H1 (cell line): ENCODE data around the gene DGUOK. TPM values are rescaled to one million over a fixed set of nuclear protein-coding genes. Genes with fewer than 3 reads are reported as not detected.

Source experiments
- CTCF ChIA-PET: fragments of 300-600 bp; sonication (Branson Sonifier 250); formaldehyde crosslinking; loops from one replicate; lab custom pipeline; 2021; ENCODE audit not compliant: partially characterized antibody; lab: Charles Lee
- POLR2A ChIA-PET: fragments of 300-600 bp; sonication (Branson Sonifier 250); formaldehyde crosslinking; loops from one replicate; lab custom pipeline; 2021; ENCODE audit warnings: inconsistent platforms; ENCODE audit not compliant: partially characterized antibody; lab: Charles Lee
- DNase-seq, 2 experiments: peaks; one replicate each; pipeline versions ENCODE4 v3.0.0 to v3.0.0-alpha.2; 2010 to 2022; ENCODE audit warnings: low spot score in 2 of 2, low read depth in 1 of 2, mixed read lengths in 1 of 2
- FAIRE-seq: peaks from 2 replicates; lab custom pipeline; 2011; peaks lifted over from hg19 to GRCh38; lab: Jason Lieb, UNC
- H2AFZ ChIP-seq: 2 replicates; pipeline ENCODE4 v1.8.1; 2012; ENCODE audit warnings: low read length, inconsistent platforms
- H2AK5ac ChIP-seq: 2 replicates; pipeline ENCODE4 v1.6.1; 2013; ENCODE audit warnings: low read depth, low read length
- H2BK120ac ChIP-seq: replicated peaks from 2 replicates; pipeline ENCODE3; 2013; ENCODE audit warnings: low read depth, low read length, inconsistent platforms
- H2BK12ac ChIP-seq: 2 replicates; pipeline ENCODE4 v1.6.1; 2013; ENCODE audit warnings: low read depth, low read length
- H2BK15ac ChIP-seq: 2 replicates; pipeline ENCODE4 v1.6.1; 2013; ENCODE audit warnings: low read length
- H2BK20ac ChIP-seq: 2 replicates; pipeline ENCODE4 v1.6.1; 2013; ENCODE audit warnings: low read length
- H2BK5ac ChIP-seq: 2 replicates; pipeline ENCODE4 v1.6.1; 2013; ENCODE audit warnings: low read depth, low read length
- H3K14ac ChIP-seq: 2 replicates; pipeline ENCODE4 v1.6.1; 2013; ENCODE audit warnings: inconsistent platforms; ENCODE audit not compliant: insufficient read length
- H3K18ac ChIP-seq: 2 replicates; pipeline ENCODE4 v1.6.1; 2013; ENCODE audit warnings: low read length; ENCODE audit errors: extremely low read depth
- H3K23ac ChIP-seq: 2 replicates; pipeline ENCODE4 v1.6.1; 2013; ENCODE audit warnings: inconsistent platforms; ENCODE audit not compliant: insufficient read length
- H3K23me2 ChIP-seq: 2 replicates; pipeline ENCODE4 v1.6.1; 2013; ENCODE audit warnings: low read depth, low read length
- H3K27ac ChIP-seq: 2 replicates; pipeline ENCODE4 v1.6.1; 2011; ENCODE audit warnings: low read depth, low read length, inconsistent platforms
- H3K27me3 ChIP-seq, 4 experiments: replicated peaks in 1 of 4; 1 replicate in 1 of 4; 2 replicates in 3 of 4; pipeline versions ENCODE4 v1.6.1 to v1.8.1; 2011 to 2013; ENCODE audit warnings: low read length in 3 of 4, mild to moderate bottlenecking in 3 of 4, inconsistent platforms in 2 of 4, mixed read lengths in 2 of 4, moderate library complexity in 1 of 4; ENCODE audit not compliant: control insufficient read depth in 3 of 4, insufficient read depth in 3 of 4; ENCODE audit errors: extremely low read depth in 1 of 4
- H3K36me3 ChIP-seq, 4 experiments: 2 replicates each; pipeline versions ENCODE4 v1.6.1 to v1.8.1; 2011 to 2013; ENCODE audit warnings: mild to moderate bottlenecking in 4 of 4, low read length in 3 of 4, moderate library complexity in 2 of 4, control low read depth in 1 of 4, inconsistent platforms in 1 of 4; ENCODE audit not compliant: insufficient read depth in 4 of 4, control insufficient read depth in 2 of 4
- H3K4ac ChIP-seq: replicated peaks from 2 replicates; pipeline ENCODE3; 2013; ENCODE audit warnings: low read length, low read depth, mixed read lengths, inconsistent platforms; ENCODE audit not compliant: insufficient read length
- H3K4me1 ChIP-seq, 4 experiments: replicated peaks in 1 of 4; 1 replicate in 1 of 4; 2 replicates in 3 of 4; pipeline versions ENCODE4 v1.6.1 to v1.8.1; 2011 to 2013; ENCODE audit warnings: low read length in 3 of 4, inconsistent platforms in 2 of 4, mixed read lengths in 1 of 4; ENCODE audit not compliant: insufficient read depth in 4 of 4, control insufficient read depth in 3 of 4
- H3K4me2 ChIP-seq, 2 experiments: 2 replicates each; pipeline versions ENCODE4 v1.6.1 to v1.8.1; 2011 to 2013; ENCODE audit warnings: low read depth in 2 of 2, low read length in 2 of 2, control low read depth in 1 of 2, inconsistent platforms in 1 of 2, mild to moderate bottlenecking in 1 of 2; ENCODE audit not compliant: insufficient read depth in 1 of 2
- H3K4me3 ChIP-seq, 4 experiments: fragments of 200-600, 300-600 bp in 1 of 4; sonication (generic), shearing (Covaris generic), sonication (Bioruptor Twin) in 1 of 4; 2 replicates each; pipeline versions ENCODE4 v1.5.1 to v1.8.1; 2011 to 2016; ENCODE audit warnings: low read length in 4 of 4, low read depth in 3 of 4, control low read depth in 2 of 4, inconsistent platforms in 2 of 4, mild to moderate bottlenecking in 2 of 4, mixed read lengths in 1 of 4, moderate library complexity in 1 of 4; ENCODE audit not compliant: insufficient read depth in 2 of 4; ENCODE audit errors: extremely low read depth in 1 of 4
- H3K56ac ChIP-seq: replicated peaks from 2 replicates; pipeline ENCODE3; 2013; ENCODE audit warnings: low read depth, mild to moderate bottlenecking, mixed read lengths, low read length, inconsistent platforms; ENCODE audit not compliant: insufficient read length
- H3K79me1 ChIP-seq: 2 replicates; pipeline ENCODE4 v1.6.1; 2013; ENCODE audit warnings: low read depth, low read length, control low read depth
- H3K79me2 ChIP-seq, 2 experiments: 2 replicates each; pipeline versions ENCODE4 v1.6.1 to v1.8.1; 2012 to 2013; ENCODE audit warnings: low read length in 2 of 2, mild to moderate bottlenecking in 2 of 2, inconsistent platforms in 1 of 2; ENCODE audit not compliant: insufficient read depth in 2 of 2, control insufficient read depth in 1 of 2
- H3K9ac ChIP-seq, 4 experiments: replicated peaks in 1 of 4; 1 replicate in 1 of 4; 2 replicates in 3 of 4; pipeline versions ENCODE4 v1.6.1 to v1.8.1; 2011 to 2013; ENCODE audit warnings: low read depth in 3 of 4, low read length in 3 of 4, control low read depth in 2 of 4, mild to moderate bottlenecking in 2 of 4, moderate library complexity in 2 of 4, inconsistent platforms in 1 of 4; ENCODE audit errors: extremely low read depth in 1 of 4
- H3K9me3 ChIP-seq, 2 experiments: 2 replicates each; pipeline versions ENCODE4 v1.6.1 to v1.8.1; 2012 to 2013; ENCODE audit warnings: mild to moderate bottlenecking in 2 of 2, moderate library complexity in 2 of 2, control low read depth in 1 of 2, inconsistent platforms in 1 of 2, low read depth in 1 of 2, low read length in 1 of 2, mixed read lengths in 1 of 2; ENCODE audit not compliant: insufficient read depth in 2 of 2
- H4K20me1 ChIP-seq, 2 experiments: replicated peaks in 1 of 2; 2 replicates each; pipeline versions ENCODE3 to v1.8.1; 2011 to 2013; ENCODE audit warnings: inconsistent platforms in 2 of 2, low read length in 2 of 2, mild to moderate bottlenecking in 1 of 2; ENCODE audit not compliant: insufficient read depth in 2 of 2, control insufficient read depth in 1 of 2
- H4K5ac ChIP-seq: 2 replicates; pipeline ENCODE4 v1.6.1; 2013; ENCODE audit warnings: low read length, low read depth, mixed read lengths, inconsistent platforms; ENCODE audit not compliant: insufficient read length
- H4K8ac ChIP-seq: 2 replicates; pipeline ENCODE4 v1.8.0; 2013; ENCODE audit warnings: mild to moderate bottlenecking, moderate library complexity, low read length, inconsistent platforms; ENCODE audit not compliant: insufficient read depth; ENCODE audit errors: extremely low read depth
- H4K91ac ChIP-seq: replicated peaks from 2 replicates; pipeline ENCODE3; 2013; ENCODE audit warnings: low read length, mixed read lengths, inconsistent platforms; ENCODE audit not compliant: insufficient read length
- TBP ChIP-seq: IDR thresholded peaks from 2 replicates; pipeline ENCODE4 v1.6.1; 2011; ENCODE audit warnings: low read depth, low read length, improper control_type of control experiment
- WGBS, 2 experiments: shearing (Covaris generic) in 1 of 2; methylation state at CpG; one replicate each; pipeline versions ENCODE4 v1.1.6 to v1.1.7; 2013 to 2015; ENCODE audit warnings: low lambda C conversion rate in 2 of 2, mixed read lengths in 2 of 2, inconsistent platforms in 1 of 2, low coverage in 1 of 2, missing lambda C conversion rate in 1 of 2; ENCODE audit not compliant: insufficient replicate concordance in 2 of 2, insufficient coverage in 1 of 2, insufficient read length in 1 of 2; ENCODE audit errors: extremely low coverage in 1 of 2, missing lambda C conversion rate in 1 of 2; 5-methylcytosine and 5-hydroxymethylcytosine counted together
- polyA plus RNA-seq, 7 experiments: library from polyadenylated mRNA; depleted of rRNA in 3 of 7; stranded (reverse) in 5 of 7; unstranded in 2 of 7; fragments of >200 nt in 5 of 7; fragments of 200-250 nt in 2 of 7; gene quantifications; 1 replicate in 5 of 7; 2 replicates in 1 of 7; 4 replicates in 1 of 7; pipeline versions ENCODE4 v1.2.1 to v1.2.3, GENCODE V29; 2011 to 2013; ENCODE audit warnings: missing spikeins in 2 of 7, mixed read lengths in 2 of 7
- total RNA-seq: library from RNA; stranded (reverse); fragmentation: NEBNext Ultra II Directional; extraction: Animal tissue kit (Norgen Biotek cat#: 25700); gene quantifications from 2 replicates; pipeline ENCODE4 v1.2.1, GENCODE V29; 2021

Gene DGUOK
- total and polyA plus RNA-seq, 2 of the 8 experiments (the other 6 are each of a cell fraction or from before 2014, with no cell fraction given), result 110 to 168 TPM

DNA sequence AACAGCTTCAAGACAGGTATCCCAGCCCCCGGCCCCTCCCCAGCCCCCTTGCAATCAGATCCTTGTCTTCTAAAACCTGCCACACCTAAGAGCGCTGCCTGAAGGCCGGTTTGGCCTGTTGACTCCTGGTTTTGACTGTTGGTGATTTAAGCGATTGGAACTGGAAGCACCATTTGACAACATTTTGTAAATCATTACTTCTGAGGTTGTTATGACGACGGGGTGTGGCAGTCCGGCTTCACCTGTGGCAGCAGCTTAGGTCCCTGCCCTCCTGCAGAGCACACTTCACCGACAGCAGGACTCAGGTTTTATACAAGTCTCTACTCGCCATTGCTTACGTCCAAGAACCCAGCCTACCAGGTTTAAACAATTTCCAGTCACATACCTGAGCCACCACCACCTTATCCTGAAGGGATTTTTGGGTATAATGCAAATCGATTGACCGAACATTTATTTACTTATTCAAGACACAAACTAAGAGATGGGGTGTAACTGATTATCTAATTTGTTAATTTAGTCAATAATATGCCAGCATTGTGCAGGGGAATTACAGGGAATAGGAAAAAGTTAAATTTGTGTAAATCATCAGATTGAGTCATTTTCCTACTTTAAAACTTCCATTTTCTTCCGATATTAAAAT, 707 bp upstream of the DGUOK start:
- 0 out of 2 replicates have a peak overlapping the region, but pooled peaks have one; percentile 27 for H2AFZ ChIP-seq
- TF ChIP-seq TBP, result no peak
- TF ChIP-seq, all 59 proteins: peak for 0
- CTCF ChIA-PET, result interaction anchor here (1.0 to 1.2 kb wide), 3 partner anchors 10 to 125 kb away, joined by 3 read pairs; no protein-coding TSS in a partner anchor
- H3K79me1 ChIP-seq, result no peaks in the 10 kb centered on the region; the same call in 1 of the 2 replicates
- FAIRE-seq (no peak), DNase-seq (no peak)
- POLR2A ChIA-PET, result no interaction called here
- no peak overlapping the region for H3K14ac ChIP-seq
- H2BK15ac ChIP-seq, result no peak overlapping the region
- H3K4me2 ChIP-seq, result peak overlapping the region; percentile 31 to 68; a peak in 3 of 4 replicates
- no peak overlapping the region for H2BK12ac ChIP-seq
- WGBS, 2 experiments, result 79% methylated on average over 13 of the region's 13 CpGs; no CpG with 5 or more reads in 1 of the 2 experiments
- H2BK120ac ChIP-seq, result no peak overlapping the region
- no peak overlapping the region for H3K23ac ChIP-seq
- H3K4me3 ChIP-seq, result peak overlapping the region in 2 of 4 experiments; percentile 96 to 97; a peak in 4 of 8 replicates
- peaks cover 8 to 39% of the 10 kb centered on the region in 2 experiments for H3K79me2 ChIP-seq
- no peaks in the 10 kb centered on the region for H3K27me3 ChIP-seq
- no peak overlapping the region for H3K18ac ChIP-seq
- H3K9ac ChIP-seq, result no peak overlapping the region
- no peak overlapping the region for H3K4ac ChIP-seq
- H3K4me1 ChIP-seq, result peaks cover under 1 to 9% (median 5%) of the 10 kb centered on the region in 4 experiments; a peak in 6 of 7 replicates
- H3K27ac ChIP-seq, result no peak overlapping the region
- no peaks in the 10 kb centered on the region for H3K36me3 ChIP-seq
- H2BK5ac ChIP-seq, result no peak overlapping the region
- peak overlapping the region; percentile 5 for H4K91ac ChIP-seq
- no peak overlapping the region for H2BK20ac ChIP-seq
- H4K20me1 ChIP-seq, result peaks cover 0 to 3% of the 10 kb centered on the region in 2 experiments
- H4K8ac ChIP-seq, result no peak overlapping the region; the same call in 1 of the 2 replicates
- no peak overlapping the region for H4K5ac ChIP-seq
- H3K56ac ChIP-seq, result no peak overlapping the region
- no peak overlapping the region for H2AK5ac ChIP-seq
- H3K23me2 ChIP-seq, result no peaks in the 10 kb centered on the region
- H3K9me3 ChIP-seq, result no peaks in the 10 kb centered on the region
